Omental fat pad (tissue), 4 donors: ENCODE data around the gene ATP1A1. TPM values are rescaled to one million over a fixed set of nuclear protein-coding genes. Genes with fewer than 3 reads are reported as not detected.

ENCODE experiments used
- ATAC-seq: fragments of 150-250 bp; one replicate; pipeline ENCODE4 v1.9.1; 2016; ENCODE audit warnings: mild to moderate bottlenecking, moderate library complexity; ENCODE audit not compliant: low FRiP score
- DNase-seq: peaks from one replicate; pipeline ENCODE4 v3.0.0-alpha.2; 2019; ENCODE audit warnings: low spot score
- total RNA-seq, 4 donors: library from RNA; depleted of rRNA; stranded (reverse); fragments of >200 nt; gene quantifications; one replicate each; pipeline ENCODE4 v1.1.0, GENCODE V29; 2016
- TF ChIP-seq, protein P1 (sequence below), 3 donors: fragments of 450-650 bp; IDR thresholded peaks; one replicate each; pipeline ENCODE4 v1.5.1; 2016 to 2017; ENCODE audit warnings: antibody characterized with exemption in 3 of 3, mild to moderate bottlenecking in 3 of 3, moderate library complexity in 2 of 3

ATP1A1 gene
- total RNA-seq, 4 donors from 2014 or later, result 188 to 490 (median 254) TPM

DNA sequence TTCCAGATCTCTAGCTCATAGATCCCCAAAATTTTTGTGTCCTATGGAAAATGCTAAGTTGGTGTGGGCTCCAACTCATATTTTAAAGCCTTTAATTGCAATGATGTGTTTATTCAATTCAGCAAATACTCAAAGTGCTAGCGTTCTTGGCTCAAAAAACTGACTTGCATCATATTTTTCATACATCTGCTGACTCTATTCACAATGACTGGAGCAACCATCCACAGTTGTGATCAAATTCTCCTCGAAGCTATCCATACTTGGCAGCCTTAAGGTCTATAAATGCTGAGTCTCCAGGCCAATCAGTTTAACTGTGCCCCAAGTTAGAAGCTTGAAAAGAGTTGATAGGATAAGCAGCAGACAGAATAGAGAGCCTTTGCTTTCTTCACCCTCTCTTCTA is 2.9 kb upstream of the ATP1A1 start:
- TF ChIP-seq, protein P1, sequence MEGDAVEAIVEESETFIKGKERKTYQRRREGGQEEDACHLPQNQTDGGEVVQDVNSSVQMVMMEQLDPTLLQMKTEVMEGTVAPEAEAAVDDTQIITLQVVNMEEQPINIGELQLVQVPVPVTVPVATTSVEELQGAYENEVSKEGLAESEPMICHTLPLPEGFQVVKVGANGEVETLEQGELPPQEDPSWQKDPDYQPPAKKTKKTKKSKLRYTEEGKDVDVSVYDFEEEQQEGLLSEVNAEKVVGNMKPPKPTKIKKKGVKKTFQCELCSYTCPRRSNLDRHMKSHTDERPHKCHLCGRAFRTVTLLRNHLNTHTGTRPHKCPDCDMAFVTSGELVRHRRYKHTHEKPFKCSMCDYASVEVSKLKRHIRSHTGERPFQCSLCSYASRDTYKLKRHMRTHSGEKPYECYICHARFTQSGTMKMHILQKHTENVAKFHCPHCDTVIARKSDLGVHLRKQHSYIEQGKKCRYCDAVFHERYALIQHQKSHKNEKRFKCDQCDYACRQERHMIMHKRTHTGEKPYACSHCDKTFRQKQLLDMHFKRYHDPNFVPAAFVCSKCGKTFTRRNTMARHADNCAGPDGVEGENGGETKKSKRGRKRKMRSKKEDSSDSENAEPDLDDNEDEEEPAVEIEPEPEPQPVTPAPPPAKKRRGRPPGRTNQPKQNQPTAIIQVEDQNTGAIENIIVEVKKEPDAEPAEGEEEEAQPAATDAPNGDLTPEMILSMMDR (IDR thresholded peaks at IDR 0.05), result no peak
- ATAC-seq, result no peak

DNA sequence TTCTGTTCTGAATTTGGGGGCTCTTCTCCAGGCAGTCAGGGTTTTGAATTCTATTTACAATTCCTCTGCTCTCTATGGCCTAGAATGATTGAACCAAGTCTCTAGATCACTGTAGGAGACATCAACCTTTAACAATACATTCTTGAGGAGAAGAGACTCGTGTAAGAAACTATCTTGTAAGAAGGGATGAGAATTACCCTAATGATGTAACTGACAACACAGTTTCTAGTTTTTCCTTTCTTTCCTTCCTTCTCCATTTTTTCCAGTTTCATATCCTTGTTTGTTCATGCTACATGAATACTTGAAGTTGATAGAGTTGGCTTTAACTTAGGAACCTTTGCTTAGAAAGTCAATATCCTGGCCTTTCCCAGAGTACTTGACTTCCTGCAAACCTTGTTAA is 1.3 kb upstream of the ATP1A1 start:
- TF ChIP-seq, protein P1 (IDR thresholded peaks at IDR 0.05), result no peak
- DNase-seq (no peak), ATAC-seq (no peak)

More for the DNA sequence above, 2.9 kb upstream of the ATP1A1 start:
- DNase-seq, result no peak

DNA sequence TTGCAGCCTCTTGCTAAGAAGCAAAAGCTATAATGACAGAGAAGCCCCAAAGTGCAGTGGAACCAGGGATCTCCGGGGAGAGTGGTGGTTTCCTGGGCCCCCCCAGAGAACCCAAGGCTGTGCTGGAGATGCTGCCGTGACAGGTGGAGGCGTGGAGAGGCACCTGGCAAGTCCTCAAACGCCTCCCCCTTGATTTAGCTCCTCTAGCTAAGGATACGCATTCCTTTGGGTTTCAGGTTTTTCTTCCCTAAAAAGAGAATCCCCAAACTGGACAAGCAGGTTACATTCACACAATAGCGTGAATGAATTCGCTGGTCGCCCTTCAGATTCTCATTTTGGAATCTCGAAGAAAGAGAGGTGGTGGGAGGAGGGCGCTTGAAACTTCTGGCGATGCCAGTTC is 853 bp upstream of the ATP1A1 start:
- DNase-seq (no peak), ATAC-seq (no peak)
- TF ChIP-seq, protein P1 (IDR thresholded peaks at IDR 0.05), result no peak

DNA sequence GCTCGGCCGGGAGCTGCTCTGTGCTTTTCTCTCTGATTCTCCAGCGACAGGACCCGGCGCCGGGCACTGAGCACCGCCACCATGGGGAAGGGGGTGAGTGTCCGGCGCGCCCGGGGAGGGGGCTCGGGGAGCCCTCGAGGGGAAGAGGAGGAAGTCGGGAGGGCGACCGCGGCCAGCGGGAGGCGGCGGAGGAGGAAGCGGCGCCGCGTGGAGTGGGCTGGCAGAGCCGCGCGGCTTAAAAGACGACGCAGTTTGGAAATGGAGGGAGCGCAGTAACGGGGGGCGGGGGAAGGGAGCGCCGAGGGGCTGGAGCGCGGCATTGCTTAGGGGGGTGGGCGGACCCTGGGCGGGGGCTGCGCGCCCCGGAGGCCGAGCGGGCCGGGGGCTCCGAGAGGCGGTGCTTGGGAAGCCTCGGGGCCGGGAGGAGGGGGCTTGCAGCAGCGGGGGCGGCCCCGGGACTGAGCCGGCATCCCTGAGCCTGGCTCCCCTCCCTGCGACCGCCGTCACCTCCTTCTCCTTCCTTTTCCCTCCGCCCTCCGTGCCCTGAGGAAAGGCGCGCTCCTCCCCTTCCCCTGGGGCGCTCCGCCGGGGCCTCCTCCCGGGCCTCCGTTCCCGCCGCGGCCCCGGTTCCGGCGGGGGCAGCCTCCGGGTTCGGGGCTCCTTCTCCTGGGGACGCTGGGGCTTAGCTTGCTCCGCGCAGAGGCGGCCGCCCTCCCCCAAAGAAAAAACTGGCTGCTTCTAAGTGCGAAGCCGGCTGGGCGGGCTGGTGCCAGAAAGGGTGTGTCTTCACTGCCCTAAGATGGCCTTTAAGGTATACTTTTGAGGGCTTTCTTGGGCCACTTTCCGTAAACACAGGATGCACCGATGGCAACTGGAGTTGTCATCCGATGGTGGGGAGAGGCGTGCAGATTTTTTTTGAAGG is 648 bp downstream of the ATP1A1 start:
- ATAC-seq (no peak), DNase-seq (no peak)
- TF ChIP-seq, protein P1 (IDR thresholded peaks at IDR 0.05), result no peak

DNA sequence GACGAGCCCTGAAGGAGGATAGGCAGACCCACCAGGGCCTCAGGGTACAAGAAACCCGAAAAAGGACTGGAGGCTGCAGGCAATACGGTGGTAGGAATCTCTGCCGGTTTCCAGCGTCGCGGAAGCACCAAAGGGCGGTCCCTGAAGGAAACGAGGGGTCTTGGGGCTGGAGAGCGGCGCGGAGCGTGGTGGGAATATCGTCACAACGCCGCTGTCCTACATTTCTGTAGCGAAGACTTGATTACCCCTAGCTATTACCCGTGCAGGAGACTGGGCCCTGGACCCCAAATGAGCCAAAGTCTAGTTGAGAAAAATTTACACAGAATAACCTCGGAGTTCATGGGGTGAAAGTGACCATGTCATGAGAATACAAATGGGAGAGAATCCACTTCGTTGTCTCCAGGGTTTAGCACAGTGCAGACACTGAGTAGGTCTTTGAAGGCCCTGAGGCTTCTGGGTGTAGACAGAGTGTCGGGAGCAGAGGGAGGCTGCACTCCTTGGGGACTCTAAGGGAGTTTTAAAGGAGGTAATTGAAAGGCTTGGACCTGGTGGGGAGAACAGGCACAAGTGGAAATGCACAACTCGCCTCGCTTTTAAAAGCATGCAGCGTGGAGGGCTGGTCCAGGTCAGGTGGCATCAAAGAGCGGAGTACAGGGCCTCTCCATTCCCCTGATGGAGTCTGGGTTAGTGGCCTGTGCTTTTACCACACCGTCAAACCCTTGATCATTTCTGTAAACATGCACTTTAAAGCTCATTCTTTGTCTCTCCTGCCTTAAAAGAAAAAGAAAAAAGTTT is 1.5 kb downstream of the ATP1A1 start:
- TF ChIP-seq, protein P1 (IDR thresholded peaks at IDR 0.05), result no peak
- ATAC-seq (no peak), DNase-seq (no peak)

DNA sequence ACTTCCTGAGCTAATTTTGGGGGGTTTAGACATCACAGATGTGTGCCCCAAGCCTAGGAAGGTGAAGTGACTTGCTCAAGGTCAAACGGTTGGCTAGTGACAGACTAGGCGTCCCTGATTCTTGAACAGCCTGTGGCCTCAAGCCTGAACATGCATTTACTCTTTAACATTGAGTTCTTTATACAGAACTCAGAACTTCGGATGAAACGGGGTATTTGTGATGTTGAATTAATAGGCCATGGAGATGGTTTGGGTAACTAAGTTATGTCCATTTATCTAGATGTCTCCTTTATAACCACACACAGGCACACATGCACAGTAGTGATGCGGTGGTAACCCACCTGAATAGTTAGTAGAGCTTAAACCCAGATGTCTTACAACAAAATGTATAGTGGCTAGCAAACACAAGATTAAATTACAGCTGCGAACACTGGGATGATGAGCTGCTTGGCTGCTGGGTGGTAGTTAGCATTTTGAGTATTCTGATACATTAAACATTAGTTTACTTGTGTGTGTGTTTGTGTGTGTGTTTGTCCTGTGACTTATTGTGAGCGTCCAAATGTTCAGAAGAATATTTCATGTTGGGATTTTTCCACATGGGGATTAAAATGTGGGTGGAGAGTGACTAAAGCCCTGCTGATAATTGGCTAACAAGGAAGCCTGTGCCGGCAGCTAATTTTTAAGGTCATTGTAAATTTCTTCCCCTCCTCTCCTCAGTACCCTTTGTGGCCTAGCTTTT is 2.3 kb downstream of the ATP1A1 start:
- ATAC-seq, result no peak
- TF ChIP-seq, protein P1 (IDR thresholded peaks at IDR 0.05), result no peak
- no peak for DNase-seq
